Gastrocnemius medialis (tissue), 4 donors: ENCODE data around the gene MAGI1. TPM values are rescaled to one million over a fixed set of nuclear protein-coding genes. Genes with fewer than 3 reads are reported as not detected.

Experiments
- ATAC-seq, 2 donors: fragments of 150-250 bp; one replicate each; pipeline ENCODE4 v1.9.1; 2016
- DNase-seq, 2 donors: peaks; one replicate each; pipeline ENCODE4 v3.0.0-alpha.2; 2019
- H3K27ac ChIP-seq, 4 donors: fragments of 200-600 bp; sonication (generic); 1 replicate in 1 of 4; 2 replicates in 3 of 4; pipeline ENCODE4 v1.5.1; 2016 to 2018; ENCODE audit warnings: mild to moderate bottlenecking in 2 of 4, moderate library complexity in 1 of 4
- H3K27me3 ChIP-seq, 3 donors: fragments of 200-600 bp; sonication (generic) in 2 of 3; 1 replicate in 1 of 3; 2 replicates in 2 of 3; pipeline versions ENCODE4 v1.5.1 to v1.6.0; 2016 to 2019; ENCODE audit warnings: mild to moderate bottlenecking in 1 of 3, moderate library complexity in 1 of 3
- H3K36me3 ChIP-seq, 2 donors: fragments of 200-600 bp; sonication (generic) in 1 of 2; one replicate each; pipeline ENCODE4 v1.5.1; 2017 to 2018
- H3K4me1 ChIP-seq, 2 donors: fragments of 200-600 bp; sonication (generic) in 1 of 2; one replicate each; pipeline ENCODE4 v1.5.1; 2016 to 2017; ENCODE audit warnings: mild to moderate bottlenecking in 2 of 2
- H3K4me3 ChIP-seq, 4 donors: fragments of 200-600 bp; sonication (generic) in 3 of 4; 1 replicate in 1 of 4; 2 replicates in 3 of 4; pipeline ENCODE4 v1.5.1; 2016 to 2019; ENCODE audit warnings: mild to moderate bottlenecking in 2 of 4
- H3K9me3 ChIP-seq, 3 donors: fragments of 200-600 bp; sonication (generic) in 2 of 3; 1 replicate in 1 of 3; 2 replicates in 2 of 3; pipeline ENCODE4 v1.5.1; 2016 to 2019
- CTCF ChIP-seq, 5 experiments: fragments of 450-650 bp in 3 of 5; fragments of 200-600 bp in 2 of 5; sonication (generic) in 2 of 5; IDR thresholded peaks in 4 of 5; conservative IDR thresholded peaks in 1 of 5; 1 replicate in 4 of 5; 2 replicates in 1 of 5; pipeline ENCODE4 v1.5.1; 2016 to 2019; ENCODE audit warnings: antibody characterized with exemption in 5 of 5, mild to moderate bottlenecking in 3 of 5, moderate library complexity in 3 of 5
- POLR2A ChIP-seq, 2 donors: fragments of 450-650 bp; IDR thresholded peaks; one replicate each; pipeline ENCODE4 v1.6.1; 2017; ENCODE audit warnings: antibody characterized with exemption in 2 of 2, mild to moderate bottlenecking in 2 of 2, moderate library complexity in 2 of 2
- in situ Hi-C, 4 donors: fragments of 200-750 bp; cut with MboI; loops; one replicate each; pipeline versions ENCODE4 v1.15.0 to v1.8.0; 2017; ENCODE audit warnings: low sequenced_read_pairs in 4 of 4
- intact Hi-C: fragments of 100-400 bp; cut with DNase I; formaldehyde crosslinking; loops from one replicate; pipeline ENCODE4 v1.15.1; 2023; ENCODE audit warnings: low total_unique reads
- total RNA-seq, 4 donors: library from RNA; depleted of rRNA; stranded (reverse); fragments of >200 nt; gene quantifications; one replicate each; pipeline versions ENCODE4 v1.1.0 to v1.2.3, GENCODE V29; 2016

The MAGI1 gene
- total RNA-seq, 4 donors from 2014 or later: 2.6 to 7.5 (median 3.9) TPM

DNA sequence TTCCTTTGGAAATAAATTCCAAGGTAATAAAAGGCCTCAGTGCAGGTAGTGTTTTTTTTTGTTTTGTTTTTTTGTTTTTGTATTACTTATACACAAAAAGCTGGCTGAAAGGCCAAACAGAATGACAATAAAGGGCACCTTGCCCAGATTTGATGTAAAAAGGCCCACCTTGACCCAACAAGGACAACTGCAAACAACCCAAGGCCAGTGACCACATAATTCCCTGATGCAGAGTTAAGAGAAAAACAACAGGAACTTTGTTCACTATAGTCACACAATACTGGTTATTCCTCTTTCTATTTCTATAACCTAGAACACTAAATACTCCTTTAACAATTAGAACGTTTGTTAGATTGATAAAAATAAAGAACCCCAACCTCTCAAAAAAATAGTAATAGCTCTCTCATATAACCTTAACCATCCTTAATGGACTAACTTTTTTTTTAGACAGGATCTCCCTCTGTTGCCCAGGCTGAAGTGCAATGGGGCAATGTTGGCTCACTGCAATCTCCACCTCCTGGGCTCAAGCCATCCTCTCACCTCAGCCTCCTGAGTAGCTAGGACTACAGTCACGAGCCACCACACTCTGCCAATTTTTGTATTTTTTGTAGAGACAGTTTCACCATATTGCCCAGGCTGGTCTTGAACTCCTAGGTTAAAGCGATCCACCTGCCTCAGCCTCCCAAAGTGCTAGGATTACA lies 113.3 kb downstream of the MAGI1 start:
- DNase-seq: no peak
- intact Hi-C loops: no loop called here
- Histone ChIP-seq H3K27ac (peak overlapping the region in 2 of 4 donors; percentile 4 to 49), H3K4me3 (no peak overlapping the region), H3K36me3 (no peaks in the 10 kb centered on the region), H3K27me3 (no peaks in the 10 kb centered on the region), H3K9me3 (no peaks in the 10 kb centered on the region), H3K4me1 (peaks cover 6 to 14% of the 10 kb centered on the region in 2 donors)
- no peak for ATAC-seq
- in situ Hi-C loops: no loop called here
- TF ChIP-seq POLR2A (IDR thresholded peaks at IDR 0.05): no peak
- no peak for TF ChIP-seq CTCF (IDR thresholded peaks at IDR 0.05 in 4 of 5, conservative IDR thresholded peaks at IDR 0.05 in 1 of 5)

- no peak for TF ChIP-seq CTCF (IDR thresholded peaks at IDR 0.05 in 4 of 5, conservative IDR thresholded peaks at IDR 0.05 in 1 of 5)
- no peak for TF ChIP-seq POLR2A (IDR thresholded peaks at IDR 0.05)
- Histone ChIP-seq H3K27ac (peak overlapping the region in 2 of 4 donors; percentile 4 to 49), H3K9me3 (no peaks in the 10 kb centered on the region), H3K4me3 (no peak overlapping the region), H3K36me3 (no peaks in the 10 kb centered on the region), H3K27me3 (no peaks in the 10 kb centered on the region), H3K4me1 (peaks cover 6 to 17% of the 10 kb centered on the region in 2 donors)
- in situ Hi-C loops: no loop called here
- intact Hi-C loops: no loop called here
- DNase-seq: no peak
- ATAC-seq: no peak
Observed at GRCh38 chr3:65924762-65925161, 114.0 kb downstream of the MAGI1 start.

- H3K36me3 ChIP-seq: no peaks in the 10 kb centered on the region
- in situ Hi-C loops: no loop called here
Observed at GRCh38 chr3:65922441-65922840, 116.3 kb downstream of the MAGI1 start.

GRCh38 chr3:65919826-65920225 lies 118.9 kb downstream of the MAGI1 start:
- TF ChIP-seq CTCF (IDR thresholded peaks at IDR 0.05 in 4 of 5, conservative IDR thresholded peaks at IDR 0.05 in 1 of 5): no peak
- no peak for TF ChIP-seq POLR2A (IDR thresholded peaks at IDR 0.05)
- ATAC-seq: no peak

More at GRCh38 chr3:65922441-65922840, 116.3 kb downstream of the MAGI1 start:
- ATAC-seq (no peak), DNase-seq (no peak)
- peaks cover 6 to 27% of the 10 kb centered on the region in 2 donors for H3K4me1 ChIP-seq
- TF ChIP-seq POLR2A (IDR thresholded peaks at IDR 0.05) (no peak), CTCF (IDR thresholded peaks at IDR 0.05 in 4 of 5, conservative IDR thresholded peaks at IDR 0.05 in 1 of 5) (no peak)
- H3K9me3 ChIP-seq: no peaks in the 10 kb centered on the region
- no peak overlapping the region for H3K4me3 ChIP-seq
- intact Hi-C loops: no loop called here
- H3K27ac ChIP-seq: no peak overlapping the region
- no peaks in the 10 kb centered on the region for H3K27me3 ChIP-seq

More at GRCh38 chr3:65919826-65920225, 118.9 kb downstream of the MAGI1 start:
- intact Hi-C loops: no loop called here
- in situ Hi-C loops: no loop called here
- H3K4me3 ChIP-seq: no peak overlapping the region
- no peak for DNase-seq
- no peaks in the 10 kb centered on the region for H3K27me3 ChIP-seq
- H3K4me1 ChIP-seq: peaks cover 6 to 24% of the 10 kb centered on the region in 2 donors
- H3K36me3 ChIP-seq: no peaks in the 10 kb centered on the region
- H3K9me3 ChIP-seq: no peaks in the 10 kb centered on the region
- H3K27ac ChIP-seq: no peak overlapping the region
